Natural killer cell (primary cell): ENCODE results near the gene TMEM240. TPM values are rescaled to one million over a fixed set of nuclear protein-coding genes. Genes with fewer than 3 reads are reported as not detected.

Source experiments
- ATAC-seq, 3 donors: fragments of 150-1000 bp in 2 of 3; fragments of 200-7000 bp in 1 of 3; cut with Tn5 transposase; 1 replicate in 1 of 3; 2 replicates in 2 of 3; pipeline ENCODE4 v1.10.0; 2021; ENCODE audit warnings: mild to moderate bottlenecking in 2 of 3, moderate library complexity in 2 of 3
- DNase-seq, 2 donors: peaks; one replicate each; pipeline versions ENCODE4 v3.0.0 to v3.0.0-alpha.2; 2013 to 2021; ENCODE audit warnings: mixed read lengths in 1 of 2
- H3K27ac ChIP-seq: one replicate; pipeline ENCODE4 v1.5.1; 2013; ENCODE audit warnings: mild to moderate bottlenecking, low read length
- H3K27me3 ChIP-seq: one replicate; pipeline ENCODE4 v1.6.1; 2013; ENCODE audit warnings: low read length; ENCODE audit not compliant: control insufficient read depth, insufficient read depth
- H3K36me3 ChIP-seq: one replicate; pipeline ENCODE4 v1.6.1; 2013; ENCODE audit warnings: low read length; ENCODE audit not compliant: control insufficient read depth, insufficient read depth
- H3K4me1 ChIP-seq: one replicate; pipeline ENCODE4 v1.6.1; 2013; ENCODE audit warnings: low read length; ENCODE audit not compliant: control insufficient read depth, insufficient read depth
- H3K4me3 ChIP-seq: one replicate; pipeline ENCODE4 v1.5.1; 2013; ENCODE audit warnings: low read length
- H3K9me3 ChIP-seq: one replicate; pipeline ENCODE4 v1.6.1; 2013; ENCODE audit warnings: low read length; ENCODE audit not compliant: control insufficient read depth, insufficient read depth
- H3K27ac Mint-ChIP-seq, 2 donors: one replicate each; pipeline ENCODE4 v1.8.0; 2022; ENCODE audit warnings: mild to moderate bottlenecking in 2 of 2, mixed read lengths in 2 of 2, moderate library complexity in 1 of 2
- H3K27me3 Mint-ChIP-seq, 2 donors: one replicate each; pipeline ENCODE4 v1.8.0; 2022; ENCODE audit warnings: low read depth in 2 of 2, mixed read lengths in 2 of 2
- H3K36me3 Mint-ChIP-seq: one replicate; pipeline ENCODE4 v1.8.0; 2022; ENCODE audit warnings: mixed read lengths
- H3K4me1 Mint-ChIP-seq, 2 donors: one replicate each; pipeline ENCODE4 v1.8.0; 2022; ENCODE audit warnings: mixed read lengths in 2 of 2
- H3K4me3 Mint-ChIP-seq: one replicate; pipeline ENCODE4 v1.8.0; 2022; ENCODE audit warnings: mild to moderate bottlenecking, moderate library complexity, mixed read lengths
- H3K9me3 Mint-ChIP-seq, 2 donors: one replicate each; pipeline ENCODE4 v1.8.0; 2022; ENCODE audit warnings: mixed read lengths in 2 of 2
- WGBS: methylation state at CpG from one replicate; pipeline ENCODE4 v1.1.7; 2013; ENCODE audit warnings: missing lambda C conversion rate; ENCODE audit not compliant: insufficient coverage; 5-methylcytosine and 5-hydroxymethylcytosine counted together
- intact Hi-C: fragments of 100-400 bp; cut with micrococcal nuclease; formaldehyde crosslinking; loops from one replicate; pipeline ENCODE4 v1.14.2; 2022
- total RNA-seq, 4 donors: library from RNA; stranded (reverse); fragments of 120-200 nt in 1 of 4; gene quantifications; one replicate each; pipeline versions ENCODE4 v1.2.3 to v1.2.4, GENCODE V29; 2013 to 2022
- TF ChIP-seq, protein P1 (sequence below): fragments of 200-600 bp; IDR thresholded peaks from one replicate; pipeline ENCODE4 v1.8.0; 2022; ENCODE audit warnings: antibody characterized with exemption

Gene TMEM240
- total RNA-seq, 3 donors from 2014 or later (not counting 1 experiment from before 2014, with no cell fraction given), result 0.35 to 1.00 (median 0.83) TPM

DNA sequence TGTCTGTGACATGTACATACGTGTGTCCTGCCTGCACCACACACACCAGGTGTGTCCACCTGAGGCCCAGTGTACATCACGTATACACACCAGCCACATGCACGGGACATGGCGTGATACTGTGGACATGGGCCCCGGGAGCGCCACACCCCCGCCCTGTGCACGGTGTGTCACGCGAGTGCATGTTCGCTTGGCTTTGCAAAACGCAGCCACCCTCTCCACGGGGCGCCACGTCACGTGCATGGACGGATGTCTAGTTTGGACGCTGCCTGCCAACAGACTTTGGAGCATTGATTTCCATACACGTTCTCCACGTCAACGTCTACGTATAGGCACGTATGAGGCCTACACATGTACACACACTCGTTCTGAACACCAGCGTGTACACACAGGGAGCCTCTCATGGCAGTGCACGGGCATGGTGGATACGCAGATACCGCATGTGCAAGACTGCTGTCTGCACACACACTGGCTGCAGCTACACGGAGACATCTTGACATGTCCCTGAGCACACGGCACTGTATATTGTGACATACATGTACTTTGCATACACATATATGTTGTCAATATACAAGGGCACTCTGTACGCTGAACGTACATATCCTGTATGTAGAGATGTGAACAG lies 2.7 kb downstream of the TMEM240 start:
- Mint-ChIP-seq H3K27me3 (no peaks in the 10 kb centered on the region), H3K9me3 (no peaks in the 10 kb centered on the region), H3K36me3 (no peaks in the 10 kb centered on the region), H3K27ac (no peak overlapping the region), H3K4me1 (no peaks in the 10 kb centered on the region), H3K4me3 (peak overlapping the region; percentile 13)
- H3K4me1 ChIP-seq, result peaks cover 12% of the 10 kb centered on the region
- DNase-seq (no peak), ATAC-seq (no peak)
- TF ChIP-seq, protein P1, sequence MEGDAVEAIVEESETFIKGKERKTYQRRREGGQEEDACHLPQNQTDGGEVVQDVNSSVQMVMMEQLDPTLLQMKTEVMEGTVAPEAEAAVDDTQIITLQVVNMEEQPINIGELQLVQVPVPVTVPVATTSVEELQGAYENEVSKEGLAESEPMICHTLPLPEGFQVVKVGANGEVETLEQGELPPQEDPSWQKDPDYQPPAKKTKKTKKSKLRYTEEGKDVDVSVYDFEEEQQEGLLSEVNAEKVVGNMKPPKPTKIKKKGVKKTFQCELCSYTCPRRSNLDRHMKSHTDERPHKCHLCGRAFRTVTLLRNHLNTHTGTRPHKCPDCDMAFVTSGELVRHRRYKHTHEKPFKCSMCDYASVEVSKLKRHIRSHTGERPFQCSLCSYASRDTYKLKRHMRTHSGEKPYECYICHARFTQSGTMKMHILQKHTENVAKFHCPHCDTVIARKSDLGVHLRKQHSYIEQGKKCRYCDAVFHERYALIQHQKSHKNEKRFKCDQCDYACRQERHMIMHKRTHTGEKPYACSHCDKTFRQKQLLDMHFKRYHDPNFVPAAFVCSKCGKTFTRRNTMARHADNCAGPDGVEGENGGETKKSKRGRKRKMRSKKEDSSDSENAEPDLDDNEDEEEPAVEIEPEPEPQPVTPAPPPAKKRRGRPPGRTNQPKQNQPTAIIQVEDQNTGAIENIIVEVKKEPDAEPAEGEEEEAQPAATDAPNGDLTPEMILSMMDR, result no peak
- peaks cover 2% of the 10 kb centered on the region for H3K36me3 ChIP-seq
- no peak overlapping the region for H3K4me3 ChIP-seq
- H3K9me3 ChIP-seq, result no peaks in the 10 kb centered on the region
- H3K27me3 ChIP-seq, result no peaks in the 10 kb centered on the region
- intact Hi-C loops, result no loop called here
- WGBS, result 96% methylated on average over 32 of the region's 32 CpGs
- H3K27ac ChIP-seq, result no peak overlapping the region

DNA sequence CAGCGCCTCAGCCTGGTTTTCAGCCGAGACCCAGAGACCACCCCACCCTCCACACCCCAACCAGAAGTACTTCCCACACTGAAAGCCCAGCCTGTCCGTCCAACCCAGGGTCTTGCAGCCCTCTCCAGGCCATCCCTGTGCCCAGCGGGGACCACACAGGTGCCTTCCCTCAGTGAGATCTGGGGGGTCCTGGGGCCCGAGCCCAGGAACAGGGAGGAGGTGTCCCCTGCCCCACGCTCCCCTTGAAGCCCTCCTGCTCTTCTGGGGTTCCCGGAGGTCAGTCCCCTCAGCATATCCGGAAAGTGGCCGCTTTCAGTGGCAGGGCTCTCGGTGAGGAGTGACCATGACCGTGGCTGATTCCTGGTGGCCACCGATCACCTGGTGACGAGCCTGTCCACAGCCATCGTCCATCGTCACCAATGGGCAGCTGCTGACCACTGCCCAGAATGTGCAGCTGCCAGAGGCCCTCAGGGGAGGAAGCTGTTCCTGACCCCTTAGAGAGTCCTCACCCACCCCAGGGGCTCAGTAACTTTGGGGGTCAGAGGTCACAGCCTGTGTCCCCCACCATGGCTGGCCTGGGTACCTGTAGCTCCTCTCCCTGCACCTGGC lies 3.4 kb downstream of the TMEM240 start:
- Histone ChIP-seq H3K4me3 (no peak overlapping the region), H3K4me1 (peaks cover 12% of the 10 kb centered on the region), H3K27ac (no peak overlapping the region), H3K27me3 (no peaks in the 10 kb centered on the region), H3K9me3 (no peaks in the 10 kb centered on the region), H3K36me3 (no peaks in the 10 kb centered on the region)
- intact Hi-C loops, result no loop called here
- H3K4me3 Mint-ChIP-seq, result no peak overlapping the region
- no peaks in the 10 kb centered on the region for H3K36me3 Mint-ChIP-seq
- H3K4me1 Mint-ChIP-seq, result no peaks in the 10 kb centered on the region
- no peak overlapping the region for H3K27ac Mint-ChIP-seq
- DNase-seq (no peak), ATAC-seq (no peak)
- 93% methylated on average over 15 of the region's 15 CpGs for WGBS
- TF ChIP-seq, protein P1, result no peak
- no peaks in the 10 kb centered on the region for H3K9me3 Mint-ChIP-seq
- H3K27me3 Mint-ChIP-seq, result no peaks in the 10 kb centered on the region

DNA sequence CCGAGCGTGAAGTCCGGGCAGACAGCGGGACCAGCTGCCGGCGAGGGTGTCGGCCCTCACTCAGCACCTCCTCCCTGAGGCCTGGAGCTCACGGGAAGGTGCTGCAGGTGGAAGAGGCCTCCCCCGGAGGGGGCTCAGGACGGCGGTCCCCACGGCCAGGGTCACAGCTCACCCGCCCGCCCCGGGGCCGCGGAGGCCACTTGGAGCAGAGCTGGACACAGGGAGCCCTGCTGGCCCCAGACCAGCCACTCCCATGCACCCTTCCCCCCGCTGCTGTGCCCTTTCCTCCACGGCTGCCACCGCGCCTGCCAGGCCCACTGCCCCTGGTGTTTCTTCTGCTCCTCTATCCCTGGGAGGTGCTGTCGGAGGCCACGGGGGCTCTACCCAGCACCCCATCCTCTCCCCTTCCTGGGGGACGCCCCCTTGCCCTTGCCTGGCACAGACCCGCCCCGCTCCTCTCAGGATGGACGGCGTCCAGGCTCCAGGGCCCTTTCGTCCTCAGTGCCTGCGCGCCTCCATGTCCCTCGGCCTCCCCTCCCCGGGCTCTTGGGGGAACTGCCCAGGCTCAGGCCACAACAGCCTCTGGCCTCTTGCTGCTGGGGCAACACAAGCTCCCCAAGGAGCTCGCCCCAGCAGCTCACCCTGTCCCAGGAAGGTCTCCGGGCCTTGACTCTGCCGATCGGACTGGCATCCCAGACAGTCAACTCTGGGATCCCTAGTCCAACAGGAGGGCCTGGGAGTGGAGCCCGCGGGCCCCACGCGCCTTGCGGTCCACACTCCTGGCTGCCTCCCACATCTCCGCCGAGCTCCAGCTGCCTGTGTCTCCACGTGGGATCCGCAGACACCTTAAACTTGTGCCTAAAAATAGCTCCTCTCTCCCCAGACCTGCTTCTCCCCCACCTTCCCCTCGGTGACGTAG lies 4.1 kb downstream of the TMEM240 start:
- no peaks in the 10 kb centered on the region for H3K27me3 ChIP-seq
- Mint-ChIP-seq H3K4me3 (no peak overlapping the region), H3K36me3 (no peaks in the 10 kb centered on the region), H3K27me3 (no peaks in the 10 kb centered on the region), H3K4me1 (no peaks in the 10 kb centered on the region), H3K9me3 (no peaks in the 10 kb centered on the region), H3K27ac (no peak overlapping the region)
- no peak overlapping the region for H3K27ac ChIP-seq
- ATAC-seq (no peak), DNase-seq (no peak)
- TF ChIP-seq, protein P1, result no peak
- H3K9me3 ChIP-seq, result peaks cover 3% of the 10 kb centered on the region
- H3K4me3 ChIP-seq, result no peak overlapping the region
- intact Hi-C loops, result no loop called here
- WGBS, result 91% methylated on average over 48 of the region's 48 CpGs
- H3K36me3 ChIP-seq, result no peaks in the 10 kb centered on the region
- peaks cover 12% of the 10 kb centered on the region for H3K4me1 ChIP-seq
